PC-9 (cell line): ENCODE data around the gene SNTG2.

ENCODE experiments used
- CTCF ChIP-seq: fragments of 200-600 bp; sonication (generic); conservative IDR thresholded peaks from 2 replicates; pipeline ENCODE4 v1.6.1; 2017; ENCODE audit warnings: mixed run types, antibody characterized with exemption, mild to moderate bottlenecking, moderate library complexity
- EZH2 ChIP-seq: fragments of 200-600 bp; sonication (generic); IDR thresholded peaks from 2 replicates; pipeline ENCODE4 v1.8.0; 2017; ENCODE audit warnings: antibody characterized with exemption, low read depth

- TF ChIP-seq CTCF (no peak), EZH2 (no peak)
These were observed 86.4 kb downstream of the SNTG2 start for GRCh38 chr2:1037066-1037465.
